ENCODE data around the gene TMPRSS11B.
A peak's percentile ranks its signal among the peaks of the same experiment; 100 is the strongest.

Gene TMPRSS11B

DNA sequence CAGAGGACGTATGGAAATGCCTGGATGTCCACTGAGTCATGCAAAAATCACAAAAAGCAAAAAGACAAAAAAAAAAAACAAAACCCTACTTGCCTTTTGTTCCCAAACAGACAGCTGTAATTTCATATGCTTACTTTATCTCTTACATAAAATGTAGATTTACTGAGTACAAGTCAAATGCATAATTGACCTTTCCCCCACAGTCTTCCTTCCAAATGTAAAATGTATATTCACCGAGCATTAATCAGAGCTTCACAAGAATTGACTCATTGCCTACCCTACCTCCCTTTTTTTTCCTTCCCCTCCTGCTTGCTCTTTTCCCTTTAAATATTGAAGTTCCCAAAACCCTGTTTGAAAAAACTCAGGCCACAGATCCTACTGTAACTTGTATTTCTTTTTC is 32.5 kb upstream of the TMPRSS11B start:
- no peak overlapping the region for H3K4me3 ChIP-seq (ENCODE audit: low read depth, low read length)
- DNase-seq (ENCODE audit: low read depth, low spot score), result no peak
- TF ChIP-seq, protein P1, sequence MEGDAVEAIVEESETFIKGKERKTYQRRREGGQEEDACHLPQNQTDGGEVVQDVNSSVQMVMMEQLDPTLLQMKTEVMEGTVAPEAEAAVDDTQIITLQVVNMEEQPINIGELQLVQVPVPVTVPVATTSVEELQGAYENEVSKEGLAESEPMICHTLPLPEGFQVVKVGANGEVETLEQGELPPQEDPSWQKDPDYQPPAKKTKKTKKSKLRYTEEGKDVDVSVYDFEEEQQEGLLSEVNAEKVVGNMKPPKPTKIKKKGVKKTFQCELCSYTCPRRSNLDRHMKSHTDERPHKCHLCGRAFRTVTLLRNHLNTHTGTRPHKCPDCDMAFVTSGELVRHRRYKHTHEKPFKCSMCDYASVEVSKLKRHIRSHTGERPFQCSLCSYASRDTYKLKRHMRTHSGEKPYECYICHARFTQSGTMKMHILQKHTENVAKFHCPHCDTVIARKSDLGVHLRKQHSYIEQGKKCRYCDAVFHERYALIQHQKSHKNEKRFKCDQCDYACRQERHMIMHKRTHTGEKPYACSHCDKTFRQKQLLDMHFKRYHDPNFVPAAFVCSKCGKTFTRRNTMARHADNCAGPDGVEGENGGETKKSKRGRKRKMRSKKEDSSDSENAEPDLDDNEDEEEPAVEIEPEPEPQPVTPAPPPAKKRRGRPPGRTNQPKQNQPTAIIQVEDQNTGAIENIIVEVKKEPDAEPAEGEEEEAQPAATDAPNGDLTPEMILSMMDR (IDR thresholded peaks at IDR 0.05; ENCODE audit: low read depth, low read length), result no peak
- in situ Hi-C loops (cut with HindIII; ENCODE audit: low sequenced_read_pairs), result no loop called here

DNA sequence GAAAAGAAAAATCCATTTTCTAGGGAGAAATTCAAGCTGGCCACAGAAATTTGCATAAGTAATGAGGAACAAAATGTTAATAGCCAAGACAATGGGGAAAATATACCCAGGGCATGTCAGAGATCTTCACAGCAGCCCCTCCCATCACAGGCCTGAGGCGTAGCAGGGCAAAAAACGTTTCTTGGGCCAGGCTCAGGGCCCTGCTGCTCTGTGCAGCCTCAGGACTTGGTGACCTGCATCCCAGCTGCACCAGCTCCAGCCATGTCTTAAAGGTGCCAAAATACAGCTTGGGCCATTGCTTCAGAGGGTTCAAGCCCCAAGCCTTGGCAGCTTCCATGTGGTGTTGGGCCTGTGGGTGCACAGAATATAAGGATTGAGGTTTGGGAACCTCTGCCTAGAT is 32.1 kb upstream of the TMPRSS11B start:
- in situ Hi-C loops (cut with HindIII; ENCODE audit: low sequenced_read_pairs), result no loop called here
- TF ChIP-seq, protein P1 (IDR thresholded peaks at IDR 0.05; ENCODE audit: low read depth, low read length), result no peak
- DNase-seq (ENCODE audit: low read depth, low spot score), result no peak
- H3K4me3 ChIP-seq (ENCODE audit: low read depth, low read length), result no peak overlapping the region

DNA sequence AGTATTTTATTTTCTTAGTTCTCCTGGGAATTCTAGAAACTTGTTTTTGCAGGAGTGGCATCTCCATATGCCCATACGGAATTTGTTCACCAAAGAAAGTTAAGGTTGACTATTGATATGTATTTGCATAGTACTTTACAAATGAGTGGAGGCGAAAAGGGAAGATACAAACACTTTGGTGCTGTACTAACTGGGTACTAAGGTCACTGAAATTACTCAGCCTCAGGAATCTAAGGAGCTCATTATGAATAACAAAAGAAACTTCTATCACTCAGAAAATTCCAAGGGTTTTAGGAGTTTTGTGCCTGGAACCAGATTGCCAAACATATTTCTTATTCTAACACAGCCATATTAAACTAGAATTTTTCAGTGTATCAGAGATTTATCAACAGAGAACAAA is 27.4 kb upstream of the TMPRSS11B start:
- H3K4me3 ChIP-seq (ENCODE audit: low read depth, low read length), result no peak overlapping the region
- in situ Hi-C loops (cut with HindIII; ENCODE audit: low sequenced_read_pairs), result no loop called here
- TF ChIP-seq, protein P1 (IDR thresholded peaks at IDR 0.05; ENCODE audit: low read depth, low read length), result no peak
- DNase-seq (ENCODE audit: low read depth, low spot score), result peak; percentile 18

DNA sequence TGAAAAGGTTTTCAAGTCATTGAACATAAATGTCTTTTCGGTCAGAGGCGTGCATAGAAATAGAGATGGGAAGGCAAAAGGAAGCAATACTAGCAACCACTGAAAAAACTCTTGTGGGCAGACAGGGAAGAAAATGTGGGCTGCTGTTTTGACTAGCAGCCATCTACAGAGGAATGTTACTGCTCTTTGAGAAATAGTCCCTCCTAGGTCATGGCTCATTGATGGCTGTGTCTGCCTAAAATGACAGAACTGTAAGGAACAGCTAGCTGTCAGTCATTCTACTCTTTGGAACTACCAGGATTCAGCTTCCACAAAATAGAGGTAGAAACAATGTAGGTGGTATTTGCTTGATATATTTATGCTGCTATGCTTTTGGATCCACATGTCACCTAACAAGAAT is 26.9 kb upstream of the TMPRSS11B start:
- peak overlapping the region; percentile 29 for H3K4me3 ChIP-seq (ENCODE audit: low read depth, low read length)
- DNase-seq (ENCODE audit: low read depth, low spot score), result peak; percentile 43
- TF ChIP-seq, protein P1 (IDR thresholded peaks at IDR 0.05; ENCODE audit: low read depth, low read length), result no peak
- in situ Hi-C loops (cut with HindIII; ENCODE audit: low sequenced_read_pairs), result no loop called here

DNA sequence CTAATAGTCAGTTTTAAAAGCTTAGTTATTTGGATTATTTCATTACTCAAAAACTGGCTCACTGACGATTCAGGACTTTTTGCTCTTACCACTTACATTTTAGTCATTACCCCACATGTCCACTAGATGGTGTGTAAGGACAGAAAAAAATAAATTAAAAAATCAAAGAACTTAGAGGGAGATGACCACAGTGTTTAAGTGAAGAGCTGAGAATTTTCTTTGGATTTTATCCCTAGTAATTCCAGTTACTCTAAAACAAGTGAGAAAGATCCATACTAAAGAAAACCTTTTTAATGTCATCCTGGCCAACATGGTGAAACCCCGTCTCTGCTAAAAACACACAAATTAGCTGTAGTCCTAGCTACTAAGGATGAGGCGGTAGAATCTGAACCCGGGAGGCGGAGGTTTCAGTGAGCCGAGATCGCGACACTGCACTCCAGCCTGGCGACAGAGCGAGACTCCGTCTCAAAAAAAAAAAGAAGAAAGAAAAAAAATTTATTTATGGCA is 26.4 kb upstream of the TMPRSS11B start:
- in situ Hi-C loops (cut with HindIII; ENCODE audit: low sequenced_read_pairs), result no loop called here
- peak overlapping the region; percentile 29 for H3K4me3 ChIP-seq (ENCODE audit: low read depth, low read length)
- peak; percentile 84 for DNase-seq (ENCODE audit: low read depth, low spot score)
- TF ChIP-seq, protein P1 (IDR thresholded peaks at IDR 0.05; ENCODE audit: low read depth, low read length), result peak; percentile 59

DNA sequence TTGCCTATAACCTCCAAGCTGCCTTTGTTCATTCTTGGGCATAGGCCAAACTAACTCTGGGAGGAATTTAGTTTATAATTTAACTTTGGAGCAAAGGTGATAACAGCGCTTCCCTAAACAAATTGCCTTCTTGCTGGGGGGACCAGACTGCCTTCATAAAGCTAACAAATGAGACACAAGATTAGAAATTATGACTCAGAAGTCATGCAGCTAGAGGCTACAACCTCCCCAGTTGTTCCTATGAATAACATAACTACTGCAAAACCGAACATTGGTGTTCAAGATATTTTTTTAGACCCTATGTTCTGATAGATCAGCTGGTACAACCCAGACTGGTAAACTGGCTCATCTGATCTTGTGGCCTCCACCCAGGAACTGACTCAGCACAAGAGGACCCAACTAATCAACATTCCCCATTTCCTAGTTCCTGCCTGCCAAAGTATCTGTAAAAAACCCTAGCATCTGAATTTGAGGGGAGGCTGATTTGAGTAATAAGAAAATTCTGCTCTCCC is 22.0 kb upstream of the TMPRSS11B start:
- H3K4me3 ChIP-seq (ENCODE audit: low read depth, low read length), result no peak overlapping the region
- DNase-seq (ENCODE audit: low read depth, low spot score), result peak; percentile 72
- in situ Hi-C loops (cut with HindIII; ENCODE audit: low sequenced_read_pairs), result no loop called here
- TF ChIP-seq, protein P1 (IDR thresholded peaks at IDR 0.05; ENCODE audit: low read depth, low read length), result no peak
